GM12865 (cell line): ENCODE measurements around the gene MYG1.

Source experiments
- DNase-seq: peaks from one replicate; pipeline ENCODE4 v3.0.0; 2010; ENCODE audit warnings: low read depth
- H3K4me3 ChIP-seq: 2 replicates; pipeline ENCODE4 v1.5.1; 2011; ENCODE audit warnings: mild to moderate bottlenecking, low read depth, low read length, control low read depth
- TF ChIP-seq, protein P1 (sequence below): IDR thresholded peaks from 2 replicates; pipeline ENCODE4 v1.5.1; 2011; ENCODE audit warnings: low read length, control low read depth, low read depth, inconsistent platforms; ENCODE audit not compliant: insufficient read depth; ENCODE audit errors: missing control alignments

Gene MYG1

DNA sequence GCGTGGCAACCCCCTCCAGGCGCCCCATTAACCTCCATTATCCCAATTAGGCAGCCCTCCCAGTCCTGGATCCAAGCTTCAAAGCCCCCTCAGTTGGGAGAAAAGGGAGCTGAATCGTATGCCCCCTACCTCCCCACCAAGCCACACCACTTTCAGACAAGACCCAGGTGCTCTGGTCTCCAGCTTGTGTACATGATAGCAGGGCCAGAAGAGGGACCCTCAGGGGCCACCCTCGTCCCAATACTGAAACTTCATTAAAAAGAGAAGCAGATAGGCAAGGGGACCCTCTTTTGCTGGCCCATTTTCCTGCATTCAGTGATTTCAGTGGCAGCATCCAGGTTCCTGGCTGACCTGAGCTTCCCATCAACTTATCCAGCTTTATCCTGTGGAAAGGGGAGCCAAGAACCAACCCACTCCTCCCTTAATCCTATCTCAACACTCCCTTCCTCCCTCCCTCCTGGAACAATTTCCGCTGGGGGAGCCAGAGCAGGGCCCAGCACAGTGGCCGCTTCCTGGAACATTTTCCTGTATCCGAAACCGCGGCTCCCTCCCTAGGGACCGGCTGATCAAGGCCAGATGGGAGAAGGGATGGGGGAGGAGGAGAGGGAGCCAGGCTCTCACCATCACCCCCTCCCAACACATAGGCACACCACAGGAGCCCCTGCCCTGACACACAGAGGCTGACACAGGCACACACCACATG is 46.1 kb downstream of the MYG1 start:
- H3K4me3 ChIP-seq: 0 out of 2 replicates have a peak overlapping the region, but pooled peaks have one; percentile 63
- DNase-seq: no peak
- TF ChIP-seq, protein P1, sequence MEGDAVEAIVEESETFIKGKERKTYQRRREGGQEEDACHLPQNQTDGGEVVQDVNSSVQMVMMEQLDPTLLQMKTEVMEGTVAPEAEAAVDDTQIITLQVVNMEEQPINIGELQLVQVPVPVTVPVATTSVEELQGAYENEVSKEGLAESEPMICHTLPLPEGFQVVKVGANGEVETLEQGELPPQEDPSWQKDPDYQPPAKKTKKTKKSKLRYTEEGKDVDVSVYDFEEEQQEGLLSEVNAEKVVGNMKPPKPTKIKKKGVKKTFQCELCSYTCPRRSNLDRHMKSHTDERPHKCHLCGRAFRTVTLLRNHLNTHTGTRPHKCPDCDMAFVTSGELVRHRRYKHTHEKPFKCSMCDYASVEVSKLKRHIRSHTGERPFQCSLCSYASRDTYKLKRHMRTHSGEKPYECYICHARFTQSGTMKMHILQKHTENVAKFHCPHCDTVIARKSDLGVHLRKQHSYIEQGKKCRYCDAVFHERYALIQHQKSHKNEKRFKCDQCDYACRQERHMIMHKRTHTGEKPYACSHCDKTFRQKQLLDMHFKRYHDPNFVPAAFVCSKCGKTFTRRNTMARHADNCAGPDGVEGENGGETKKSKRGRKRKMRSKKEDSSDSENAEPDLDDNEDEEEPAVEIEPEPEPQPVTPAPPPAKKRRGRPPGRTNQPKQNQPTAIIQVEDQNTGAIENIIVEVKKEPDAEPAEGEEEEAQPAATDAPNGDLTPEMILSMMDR: no peak

DNA sequence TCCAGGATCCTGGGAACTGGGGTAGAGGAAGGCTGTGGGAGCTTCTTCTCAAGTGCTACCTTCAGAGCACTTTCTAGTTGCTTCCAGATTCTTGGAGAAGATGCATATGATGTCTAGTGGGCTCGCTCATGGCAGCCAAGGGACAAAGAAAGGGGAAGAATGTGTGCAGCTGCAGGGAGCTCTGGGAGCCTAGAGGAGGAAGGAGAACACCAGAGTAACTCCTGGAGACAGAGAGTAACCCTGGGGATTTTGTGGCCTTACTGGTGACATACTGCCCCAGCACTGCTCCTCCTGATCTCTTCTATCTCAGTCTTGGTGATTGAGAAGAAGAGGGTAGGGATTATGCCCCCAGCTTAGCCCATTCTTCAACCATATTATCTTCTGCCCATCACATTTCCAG is 47.0 kb downstream of the MYG1 start:
- no peak overlapping the region for H3K4me3 ChIP-seq
- TF ChIP-seq, protein P1: no peak
- DNase-seq: no peak

DNA sequence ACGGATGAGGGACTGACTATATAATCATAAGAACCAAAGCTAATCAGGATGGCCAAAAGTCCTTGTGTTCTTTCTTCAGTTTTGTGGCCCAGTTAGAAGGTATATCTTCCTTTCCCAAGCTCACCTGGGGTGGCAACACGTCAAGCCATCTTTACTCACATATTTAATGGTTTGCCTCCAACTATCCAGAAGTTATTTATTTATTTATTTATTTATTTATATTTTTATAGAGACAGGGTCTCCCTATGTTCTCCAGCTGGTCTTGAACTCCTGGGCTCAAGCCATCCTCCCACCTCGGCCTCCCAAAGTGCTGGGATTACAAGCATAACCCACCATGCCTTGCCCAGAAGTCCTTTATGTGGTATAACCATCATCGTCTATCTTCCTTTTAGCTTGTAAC is 48.4 kb downstream of the MYG1 start:
- TF ChIP-seq, protein P1: no peak
- H3K4me3 ChIP-seq: no peak overlapping the region
- DNase-seq: no peak

DNA sequence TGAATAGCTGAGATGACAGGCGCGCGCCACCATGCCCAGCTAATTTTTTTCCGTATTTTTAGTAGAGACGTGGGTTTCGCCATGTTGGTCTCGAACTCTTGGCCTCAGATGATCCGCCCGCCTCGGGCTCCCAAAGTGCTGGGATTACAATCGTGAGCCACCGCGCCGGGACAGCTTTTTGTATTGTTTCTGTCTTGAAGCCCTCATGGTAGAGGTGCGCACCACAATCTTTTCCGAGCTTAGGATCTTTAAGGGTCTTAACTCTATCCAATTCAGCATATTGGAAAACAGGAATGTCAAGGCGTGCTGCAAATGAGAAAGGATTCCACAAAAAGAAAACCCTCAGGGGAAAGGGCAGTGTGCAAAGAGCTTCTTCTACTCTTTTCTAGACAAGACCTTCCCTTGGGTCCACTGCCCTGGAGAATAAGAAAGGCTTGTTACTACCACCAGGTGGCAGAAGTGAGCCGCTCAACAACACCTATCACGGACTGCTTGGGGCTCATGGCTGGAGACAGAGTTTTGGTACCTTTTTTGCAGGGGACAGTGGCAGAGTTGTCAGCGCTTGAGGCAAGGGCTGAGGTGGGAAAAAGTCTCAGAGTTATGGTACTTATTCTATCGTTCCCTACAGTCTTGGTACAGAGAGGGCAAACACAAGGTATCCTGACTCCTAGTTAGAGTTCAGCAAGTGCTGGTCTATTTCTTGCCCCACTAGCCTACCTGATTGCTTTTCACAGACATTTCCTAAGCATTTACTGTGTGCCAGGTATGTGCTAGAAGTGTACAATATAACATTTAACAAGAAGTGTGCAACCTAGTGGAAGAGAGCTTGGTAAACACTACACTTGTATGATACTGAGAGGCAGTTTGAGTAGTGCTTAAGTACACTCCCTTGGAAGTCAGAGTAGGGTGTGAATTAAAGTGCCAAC is 53.1 kb downstream of the MYG1 start:
- TF ChIP-seq, protein P1: peak; percentile 78
- no peak overlapping the region for H3K4me3 ChIP-seq
- peak; percentile 94 for DNase-seq

DNA sequence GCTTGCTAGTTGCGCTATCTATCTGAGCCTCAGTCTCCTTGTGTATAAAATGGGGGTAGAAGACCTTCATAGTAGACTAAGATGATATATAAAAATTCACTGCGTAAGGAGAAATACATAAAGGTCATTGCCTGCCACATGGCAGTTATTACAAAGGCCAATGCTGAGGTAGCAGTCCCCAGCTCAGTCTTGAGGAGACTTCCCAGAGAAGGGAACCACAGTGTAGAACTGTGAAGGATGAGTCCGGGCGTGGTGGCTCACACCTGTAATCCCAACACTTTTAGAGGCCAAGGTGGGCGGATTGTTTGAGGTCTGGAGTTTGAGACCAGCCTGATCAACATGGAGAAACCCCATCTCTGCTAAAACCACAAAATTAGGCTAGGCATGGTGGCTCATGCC is 53.8 kb downstream of the MYG1 start:
- TF ChIP-seq, protein P1: no peak
- no peak for DNase-seq
- H3K4me3 ChIP-seq: no peak overlapping the region

DNA sequence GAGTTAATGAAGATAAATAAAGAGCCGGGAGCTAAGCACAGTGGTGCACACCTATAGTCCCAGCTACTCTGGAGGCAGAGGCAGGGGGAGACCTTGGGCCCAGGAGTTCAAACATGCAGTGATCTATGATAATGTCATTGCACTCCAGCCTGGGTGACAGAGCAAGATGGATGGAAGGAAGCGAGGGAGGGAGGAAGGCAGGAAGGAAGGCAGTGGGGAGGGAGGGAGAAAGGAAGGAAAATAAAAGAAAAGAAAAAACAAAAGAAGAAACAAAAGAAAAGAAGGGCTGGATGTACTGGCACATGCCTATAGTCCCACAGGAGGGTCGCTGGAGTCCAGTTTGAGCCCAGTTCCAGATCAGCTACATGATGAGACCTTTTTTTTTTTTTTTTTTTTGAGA is 55.6 kb downstream of the MYG1 start:
- TF ChIP-seq, protein P1: no peak
- H3K4me3 ChIP-seq: no peak overlapping the region
- no peak for DNase-seq
